HG03159 (cell line): Measurements from ENCODE around the gene SCRN2.

Experiments
- ATAC-seq: cut with Tn5 transposase; IDR thresholded peaks from one replicate; pipeline ENCODE4 v1.9.1; 2021; ENCODE audit warnings: mild to moderate bottlenecking, moderate library complexity; ENCODE audit not compliant: unreplicated experiment

Gene SCRN2

DNA sequence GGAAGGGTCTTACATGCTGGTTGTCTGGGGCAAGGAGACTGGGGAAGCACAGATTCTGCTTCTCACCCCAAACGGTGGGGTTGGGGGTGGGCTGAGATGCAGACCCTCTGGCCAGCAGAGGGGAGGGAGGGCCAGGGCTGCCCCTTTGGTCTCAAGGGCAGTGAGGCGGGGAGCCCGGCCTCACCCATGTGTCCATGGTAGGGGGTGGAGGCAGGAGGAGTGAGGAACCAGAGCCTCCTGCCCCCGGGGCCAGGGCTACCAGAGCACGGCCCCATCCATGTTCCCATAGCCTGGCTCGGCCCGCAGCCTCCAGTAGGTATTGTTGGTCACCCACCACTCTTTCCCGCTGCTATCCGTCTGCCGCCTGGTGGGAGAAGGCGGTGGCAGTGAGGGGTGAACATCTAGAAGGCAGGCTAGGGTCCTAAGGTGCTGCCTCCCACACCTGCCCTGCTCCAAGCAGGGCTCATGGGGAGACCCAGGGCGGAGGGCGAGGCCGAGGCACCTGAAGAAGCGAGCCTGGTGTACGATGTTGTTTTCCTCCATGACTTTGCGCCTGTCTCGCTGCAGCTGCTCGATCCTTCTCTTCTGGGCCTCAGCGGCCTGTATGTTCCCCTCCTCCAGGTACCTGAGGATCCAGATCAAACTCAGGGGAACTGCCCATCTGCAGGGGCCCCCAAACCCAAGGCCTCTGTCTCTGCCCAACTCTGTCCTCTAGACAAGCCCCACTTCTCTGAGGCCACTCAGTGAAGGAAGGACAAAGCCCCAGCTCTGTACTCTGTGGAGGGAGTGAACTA, 32.8 kb downstream of the SCRN2 start:
- ATAC-seq, result no peak

DNA sequence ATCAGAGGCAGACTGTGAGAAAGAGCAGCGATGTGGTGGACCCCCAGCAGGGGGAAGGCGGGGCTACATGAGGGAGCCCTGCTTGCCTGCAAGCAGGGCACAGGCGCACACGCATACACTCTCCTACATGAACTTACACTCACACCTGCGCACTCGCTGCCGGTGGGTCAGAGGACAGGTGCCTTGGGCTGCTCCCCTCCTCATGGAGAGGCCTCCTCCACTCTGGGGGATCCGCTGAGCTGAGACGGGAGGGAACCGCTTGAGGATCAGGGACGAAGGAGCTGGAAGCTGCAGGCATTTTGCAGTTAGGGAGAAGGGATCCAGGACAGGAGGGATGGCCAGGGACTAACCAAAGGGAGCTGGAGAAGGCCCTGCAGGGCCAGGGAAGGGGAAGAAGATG, 33.7 kb downstream of the SCRN2 start:
- ATAC-seq, result no peak

DNA sequence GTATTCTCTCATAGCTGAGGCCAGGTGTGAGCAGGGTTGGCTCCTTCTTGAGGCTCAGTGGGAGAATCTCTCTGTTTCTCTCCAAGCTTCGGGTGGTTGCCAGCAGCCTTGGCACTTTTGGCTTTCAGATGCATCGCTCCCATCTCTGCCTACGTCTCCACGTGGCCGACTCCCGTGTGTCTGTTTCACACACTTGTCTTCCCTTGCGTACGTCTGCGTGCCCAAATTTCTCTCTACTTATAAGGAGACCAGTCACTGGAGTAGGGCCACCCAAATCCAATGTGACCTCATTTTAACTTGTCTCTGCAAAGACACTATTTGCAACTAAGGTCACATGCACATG, 34.2 kb downstream of the SCRN2 start:
- no peak for ATAC-seq

DNA sequence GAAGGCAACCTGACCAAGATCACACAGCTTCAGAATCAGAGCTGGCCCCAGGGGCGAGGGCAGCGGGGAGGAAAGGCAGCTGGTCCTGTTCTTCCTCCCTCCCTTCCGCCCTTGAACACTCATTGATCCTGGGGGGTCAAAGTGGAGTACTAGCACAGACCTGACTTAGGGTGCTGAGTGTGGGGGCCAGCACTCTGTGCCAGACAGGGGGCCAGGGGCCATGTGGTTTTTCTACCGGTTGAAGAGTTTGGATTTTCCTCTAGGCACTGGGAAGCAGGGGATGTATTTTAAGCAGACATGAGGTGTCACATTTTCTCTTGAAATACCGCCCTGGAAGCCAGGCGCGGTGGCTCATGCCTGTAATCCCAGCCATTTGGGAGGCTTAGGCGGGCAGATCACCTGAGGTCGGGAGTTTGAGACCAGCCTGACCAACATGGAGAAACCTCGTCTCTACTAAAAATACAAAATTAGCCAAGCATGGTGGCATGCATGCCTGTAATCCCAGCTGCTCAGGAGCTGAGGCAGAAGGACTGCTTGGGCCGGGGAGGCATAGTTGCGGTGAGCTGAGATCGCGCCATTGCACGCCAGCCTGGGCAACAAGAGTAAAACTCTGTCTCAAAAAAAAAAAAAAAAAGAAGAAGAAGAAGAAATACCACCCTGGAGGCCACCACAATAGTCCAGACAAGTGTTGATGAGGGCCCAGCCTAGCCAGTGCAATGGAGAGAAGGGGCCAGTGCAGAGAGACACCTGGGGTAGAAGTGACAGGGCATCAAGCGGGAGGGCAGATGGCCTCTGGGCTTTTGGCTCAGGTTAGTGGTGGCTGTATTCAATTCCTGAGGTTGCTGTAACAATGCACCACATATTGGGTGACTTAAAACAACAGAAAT, 34.8 kb downstream of the SCRN2 start:
- ATAC-seq, result no peak

DNA sequence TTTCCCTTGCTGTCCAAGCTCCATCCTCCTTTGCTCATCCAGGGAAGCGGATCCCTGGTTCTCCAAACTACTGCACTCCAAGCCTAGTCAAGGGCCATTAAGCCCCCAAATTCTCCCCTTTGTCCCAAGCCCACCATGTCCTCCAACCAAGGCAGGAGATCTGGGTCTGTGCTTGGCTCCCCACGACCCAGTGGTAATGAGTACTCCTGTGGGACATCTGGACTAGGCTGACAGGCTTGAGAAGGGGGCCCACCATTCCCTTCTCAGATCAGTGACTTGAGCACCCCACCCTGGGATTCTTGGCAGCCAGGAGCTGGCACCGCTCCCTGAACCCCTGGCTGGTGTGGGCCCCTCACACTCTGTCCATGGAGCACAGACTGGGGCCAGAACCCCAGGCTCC, 36.6 kb downstream of the SCRN2 start:
- ATAC-seq, result no peak

DNA sequence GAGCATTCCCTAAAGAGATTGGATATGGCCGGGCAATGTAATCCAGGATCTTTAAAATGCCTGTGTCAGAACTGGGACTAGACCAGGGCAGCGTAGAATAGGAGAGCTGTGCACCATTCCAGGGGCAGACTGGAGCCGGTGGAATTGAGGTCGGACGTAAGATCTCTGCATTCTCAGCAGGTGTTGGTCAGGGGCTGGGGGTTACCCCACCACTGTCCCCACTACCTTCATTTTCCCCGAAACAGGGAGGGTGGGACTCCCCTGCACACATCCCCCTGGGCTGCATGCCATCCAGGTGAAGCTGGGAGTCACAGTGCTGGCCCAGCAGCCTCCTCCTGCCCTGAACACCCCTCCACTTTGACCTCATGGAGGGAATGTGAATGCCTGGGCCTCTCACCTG, 37.3 kb downstream of the SCRN2 start:
- no peak for ATAC-seq

DNA sequence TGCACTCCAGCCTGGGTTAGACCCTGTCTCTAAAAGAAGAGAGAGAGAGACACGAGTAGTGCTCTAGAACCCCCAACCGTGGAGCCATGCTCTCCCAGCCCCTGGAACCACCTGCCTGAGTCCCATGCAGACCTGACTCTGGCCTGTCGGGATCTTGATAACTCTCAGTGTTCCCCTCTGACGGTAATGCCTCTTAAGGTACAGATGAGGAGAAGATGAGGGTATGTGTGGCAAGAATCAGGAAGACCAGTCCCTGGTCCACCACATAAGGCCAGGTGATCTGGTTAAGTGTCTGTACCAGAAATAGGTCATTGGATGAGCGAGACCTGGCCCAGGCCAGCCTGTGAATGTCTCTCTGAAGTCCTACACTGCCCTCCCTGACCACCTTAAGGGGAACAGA, 37.9 kb downstream of the SCRN2 start:
- no peak for ATAC-seq

DNA sequence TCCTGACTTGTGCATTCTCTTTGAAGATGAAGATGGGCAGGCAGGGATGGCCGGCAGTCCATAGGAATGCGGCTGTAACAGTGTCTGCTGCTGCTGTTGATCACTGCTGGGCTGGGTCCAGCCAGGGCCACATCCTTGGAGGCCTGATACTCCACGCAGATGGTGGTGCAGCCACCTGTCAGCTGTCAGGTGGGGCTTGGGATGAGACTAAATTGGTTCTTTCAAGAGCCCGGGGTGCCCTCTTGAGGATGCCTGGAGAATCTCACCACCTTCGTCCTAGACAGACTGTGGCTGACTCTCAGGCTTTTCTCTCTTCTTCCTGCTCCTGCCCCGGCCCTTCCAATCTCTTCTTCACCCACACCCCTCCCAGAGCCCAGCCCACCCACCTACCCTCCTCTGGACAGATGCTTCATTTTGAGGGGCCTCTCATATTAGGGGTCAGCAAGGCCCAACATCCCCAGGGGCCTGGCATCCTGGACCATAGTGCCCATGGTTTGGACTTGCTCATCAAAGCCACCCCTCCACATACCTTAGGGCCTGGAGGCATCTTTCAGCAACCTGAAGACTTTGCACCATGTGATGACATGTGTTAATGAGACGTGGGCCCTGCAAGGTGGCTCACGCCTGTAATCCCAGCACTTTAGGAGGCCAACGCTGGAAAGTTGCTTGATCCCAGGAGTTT, 38.6 kb downstream of the SCRN2 start:
- ATAC-seq, result no peak

DNA sequence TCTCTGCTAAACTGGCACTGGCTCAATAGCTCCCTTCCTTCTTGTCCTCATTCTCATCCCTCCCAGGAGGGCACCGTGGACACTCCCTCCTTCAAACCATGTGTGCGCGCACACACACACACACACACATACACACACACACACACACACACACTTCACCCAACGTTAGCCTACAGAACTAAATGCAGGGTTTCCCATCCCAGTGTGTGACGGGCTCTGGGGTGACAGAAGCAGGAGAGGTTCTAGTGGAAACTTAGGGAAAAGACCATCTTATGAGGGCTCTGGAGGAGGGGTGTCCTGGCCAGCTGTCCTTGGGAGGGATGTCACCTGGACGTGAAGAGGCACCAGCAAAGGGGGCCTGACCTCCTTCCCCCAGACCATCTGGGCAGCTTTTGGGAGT, 39.2 kb downstream of the SCRN2 start:
- ATAC-seq, result no peak

DNA sequence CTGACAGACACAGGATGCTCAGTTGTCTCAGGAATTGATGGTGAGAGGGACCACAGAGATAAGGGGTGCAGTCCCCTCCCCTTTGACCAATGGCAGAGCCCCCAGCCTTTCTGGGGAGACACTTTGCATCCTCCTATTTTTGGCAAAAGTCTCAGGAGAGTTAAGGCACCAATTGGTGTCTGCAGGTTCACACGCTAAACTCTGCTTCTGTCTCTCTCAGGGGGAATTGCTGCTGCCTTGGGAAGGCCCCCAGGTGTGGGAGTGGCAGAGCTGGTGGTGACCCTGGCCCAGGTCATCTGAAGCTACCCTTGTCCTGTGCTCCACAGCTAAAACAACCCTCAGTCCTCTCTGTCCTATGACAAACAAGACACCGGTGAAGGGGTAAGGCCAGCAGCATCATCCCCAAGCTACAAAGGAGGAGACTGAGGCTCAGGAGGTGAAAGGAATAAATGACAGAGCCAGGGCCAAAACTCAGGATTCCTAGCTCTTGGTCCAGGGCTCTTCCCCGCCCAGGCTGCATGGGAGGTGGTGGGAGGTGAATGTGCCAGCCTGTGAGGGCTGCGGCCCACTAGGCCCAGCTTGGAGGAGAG, 39.8 kb downstream of the SCRN2 start:
- ATAC-seq, result no peak

DNA sequence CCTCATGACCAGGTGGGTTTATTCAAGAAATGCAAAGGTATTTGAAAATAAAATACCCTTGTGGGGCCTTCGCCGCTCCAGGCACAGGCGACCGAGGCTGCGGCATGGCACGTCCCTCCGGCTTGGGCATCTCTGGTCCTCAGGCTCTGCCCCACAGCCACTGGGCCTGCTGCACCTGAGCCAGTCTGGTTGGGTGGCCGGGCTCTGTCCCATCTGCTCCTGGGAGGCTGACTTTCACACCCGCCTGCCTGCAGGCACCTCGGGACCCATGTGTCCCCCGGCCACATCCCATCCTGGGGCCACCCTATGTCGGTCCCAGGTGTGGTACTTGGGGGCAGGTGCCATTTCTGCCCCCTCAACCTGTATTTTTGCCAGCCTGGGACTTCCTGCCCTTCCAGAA, 40.4 kb downstream of the SCRN2 start:
- no peak for ATAC-seq

DNA sequence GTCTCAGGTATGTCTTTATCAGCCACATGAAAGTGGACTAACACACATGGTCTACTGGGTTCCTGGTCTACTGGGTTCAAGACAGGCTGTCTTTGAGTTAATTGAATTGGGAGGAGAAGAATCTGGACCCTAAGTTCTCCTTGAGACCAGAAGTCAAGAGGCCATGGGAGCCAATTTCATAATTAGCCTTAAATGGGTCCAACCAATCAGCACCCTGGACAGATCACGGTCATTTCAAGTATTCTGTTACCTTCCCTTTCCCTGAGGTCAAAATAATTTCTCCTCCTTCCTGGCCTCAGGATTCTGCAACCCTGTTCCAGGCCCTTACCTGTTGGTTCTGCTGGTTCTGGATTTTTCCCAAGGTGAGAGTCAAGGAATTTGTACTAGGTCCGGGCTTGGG, 43.3 kb downstream of the SCRN2 start:
- no peak for ATAC-seq

DNA sequence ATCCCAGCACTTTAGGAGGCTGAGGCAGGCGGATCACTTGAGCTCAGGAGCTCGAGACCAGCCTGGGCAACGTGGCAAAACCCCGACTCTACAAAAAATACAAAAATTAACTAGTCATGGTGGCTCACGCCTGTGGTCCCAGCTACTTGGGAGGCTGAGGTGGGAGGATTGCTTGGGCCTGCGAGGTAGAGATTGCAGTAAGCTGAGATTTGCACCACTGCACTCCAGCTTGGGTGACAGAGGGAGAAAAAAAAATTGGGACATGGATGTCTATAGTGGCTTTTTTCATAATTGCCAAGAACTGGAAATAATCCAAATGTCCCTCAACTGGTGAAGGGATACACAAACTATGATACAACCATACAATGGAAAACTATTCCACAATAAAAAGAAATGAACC, 48.1 kb downstream of the SCRN2 start:
- no peak for ATAC-seq

DNA sequence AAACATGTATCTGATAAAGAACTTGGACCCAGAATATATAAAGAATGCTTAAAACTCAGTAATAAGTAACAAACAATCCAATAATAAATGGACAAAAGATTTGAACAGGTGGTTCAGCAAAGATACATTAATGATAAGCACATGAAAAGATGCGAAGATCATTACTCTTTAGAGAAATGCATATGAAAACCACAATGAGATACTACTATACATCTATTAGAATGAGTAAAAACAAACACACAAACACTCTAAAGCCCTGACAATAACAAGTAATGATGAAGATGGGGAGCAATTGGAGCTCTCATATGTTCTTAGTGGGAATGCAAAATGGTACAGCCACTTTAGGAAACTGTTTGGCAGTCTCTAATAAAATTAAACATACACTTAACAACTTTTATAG, 48.6 kb downstream of the SCRN2 start:
- no peak for ATAC-seq

DNA sequence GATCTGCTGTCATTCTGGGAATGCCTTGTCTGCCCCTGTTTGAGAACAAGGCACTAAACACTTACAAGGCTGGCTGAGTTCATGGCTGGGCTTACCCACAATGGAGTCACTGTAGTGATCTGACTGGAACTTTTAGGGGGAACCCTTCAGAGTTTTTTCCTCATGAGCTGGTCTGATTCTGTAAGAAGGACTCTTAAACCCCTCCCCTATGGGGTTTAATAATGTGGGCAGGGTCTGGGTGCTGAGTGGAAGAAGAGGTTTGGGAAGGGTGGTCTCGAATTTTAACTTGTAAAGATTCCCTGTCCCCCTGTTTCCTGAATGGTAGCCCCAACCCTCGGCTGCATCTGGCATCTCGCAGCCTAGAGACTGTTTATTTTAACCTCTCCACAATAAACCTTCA, 50.0 kb downstream of the SCRN2 start:
- no peak for ATAC-seq

DNA sequence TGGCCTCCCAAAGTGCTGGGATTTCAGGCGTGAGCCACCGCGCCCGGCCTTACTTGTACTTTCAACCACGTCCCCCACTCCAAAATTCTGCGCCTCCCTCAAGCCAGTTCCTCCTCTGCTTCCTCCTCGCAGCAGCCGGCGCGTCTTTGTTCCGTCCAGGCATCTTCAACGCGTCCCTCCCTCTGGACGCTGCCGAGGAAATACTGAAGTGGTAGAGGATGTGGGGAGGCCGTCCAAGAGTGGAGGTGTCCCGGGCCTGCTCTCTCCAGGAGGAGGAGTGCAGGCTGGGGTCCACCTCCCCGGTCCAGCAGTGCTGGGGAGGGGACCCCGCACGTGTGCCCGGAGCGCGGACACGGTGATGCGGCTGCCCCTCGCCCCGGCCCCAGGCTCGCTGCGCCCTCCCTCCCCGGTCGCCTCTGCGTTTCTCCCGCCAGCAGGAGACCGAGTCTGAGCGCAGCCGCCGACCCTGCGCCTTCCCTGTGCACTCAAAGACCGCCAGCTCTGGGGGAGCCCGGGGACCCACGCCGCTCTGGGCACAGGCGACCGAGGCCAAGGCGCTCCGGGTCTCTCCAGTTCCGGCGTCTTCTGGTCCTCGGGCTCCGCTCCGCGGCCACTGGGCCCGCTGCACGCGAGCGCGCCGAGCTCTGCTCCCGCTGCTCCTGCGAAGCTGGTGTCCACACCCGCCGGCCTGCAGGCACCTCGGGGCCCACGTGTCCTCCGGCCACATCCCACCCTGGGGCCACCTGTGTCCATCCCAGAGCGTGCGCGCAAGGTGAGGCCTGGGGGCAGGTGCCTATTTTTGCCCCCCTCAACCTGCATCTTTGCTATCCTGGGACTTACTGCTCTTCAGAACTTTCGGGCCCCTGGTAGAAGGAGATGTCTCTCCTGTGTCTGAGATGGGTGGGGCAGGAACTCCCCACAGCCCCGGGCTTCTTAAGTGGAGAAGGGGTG, 51.2 kb downstream of the SCRN2 start:
- ATAC-seq, result no peak
